A673 (cell line): ENCODE results near the gene LHB.
A peak's percentile ranks its signal among the peaks of the same experiment; 100 is the strongest.

ENCODE experiments used
- CTCF ChIP-seq: fragments of 300-800, 200-600 bp; sonication (generic); conservative IDR thresholded peaks from 2 replicates; pipeline ENCODE4 v1.5.1; 2017; ENCODE audit warnings: low read depth, mild to moderate bottlenecking, antibody characterized with exemption, low read length, moderate library complexity, mixed read lengths
- EZH2 ChIP-seq: fragments of 200-600 bp; sonication (generic); IDR thresholded peaks from 2 replicates; pipeline ENCODE4 v1.6.1; 2017; ENCODE audit warnings: borderline replicate concordance, low read depth, mild to moderate bottlenecking, mixed read lengths, antibody characterized with exemption, low read length; ENCODE audit not compliant: poor library complexity, severe bottlenecking

GRCh38 chr19:48993175-48994034 is 23.5 kb downstream of the LHB start, which contains the start of the genes GYS1 and RUVBL2:
- TF ChIP-seq CTCF: peak; percentile 98
- TF ChIP-seq EZH2: no peak
